Stimulated activated CD8-positive, alpha-beta memory T cell treated with anti-CD3 and anti-CD28 coated beads, Interleukin-4, amount 100 ng/mL, for 4 hours (primary cell): ENCODE data around the gene ACSF2.
A peak's percentile ranks its signal among the peaks of the same experiment; 100 is the strongest.

ENCODE experiments used
- DNase-seq, 2 donors: peaks; one replicate each; pipeline ENCODE4 v3.0.0-alpha.2; 2020; ENCODE audit warnings: low read depth in 2 of 2, low spot score in 1 of 2

The ACSF2 gene

GRCh38 chr17:50495217-50495823 lies 69.3 kb downstream of the ACSF2 start:
- no peak for DNase-seq

- DNase-seq: no peak
These were observed 69.9 kb downstream of the ACSF2 start for GRCh38 chr17:50495918-50496317.

- DNase-seq: no peak
These were observed 72.2 kb downstream of the ACSF2 start for GRCh38 chr17:50498021-50498874.

DNA sequence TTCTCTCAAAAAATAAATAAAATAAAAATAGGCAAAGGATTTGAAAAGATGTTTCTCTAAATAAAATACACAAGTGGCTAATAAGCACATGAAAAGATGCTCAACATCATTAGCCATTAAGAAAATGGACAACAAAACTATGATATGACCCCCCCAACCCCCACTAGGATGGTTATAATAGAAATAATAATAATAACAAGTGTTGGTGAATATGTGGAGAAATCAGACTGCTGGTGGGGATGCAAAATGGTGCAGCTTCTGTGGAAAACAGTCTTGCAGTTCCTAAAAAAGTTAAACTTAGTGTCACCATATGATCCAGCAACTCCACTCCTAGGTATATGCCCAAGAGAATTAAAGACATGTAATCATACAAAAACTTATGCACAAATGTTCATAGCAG lies 73.3 kb downstream of the ACSF2 start:
- no peak for DNase-seq

GRCh38 chr17:50499721-50500120 lies 73.7 kb downstream of the ACSF2 start:
- no peak for DNase-seq

DNA sequence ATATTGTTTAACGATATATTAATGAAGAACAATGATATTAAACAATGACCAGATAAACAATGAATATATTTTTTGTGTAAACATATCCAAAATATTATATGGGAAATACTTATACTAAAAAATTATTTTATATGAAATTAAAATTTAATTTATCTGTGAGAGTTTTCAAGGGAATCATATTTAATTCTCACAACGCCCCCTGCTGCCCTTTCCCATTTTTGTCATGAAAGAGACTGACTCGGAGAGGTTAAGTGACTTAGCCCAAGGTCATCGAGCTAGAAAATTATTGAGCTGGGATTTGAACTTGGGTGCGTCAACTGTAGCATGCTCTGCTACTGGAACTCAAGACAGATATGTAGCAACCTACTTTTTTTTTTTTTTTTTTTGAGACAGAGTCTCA lies 75.0 kb downstream of the ACSF2 start:
- DNase-seq: no peak

DNA sequence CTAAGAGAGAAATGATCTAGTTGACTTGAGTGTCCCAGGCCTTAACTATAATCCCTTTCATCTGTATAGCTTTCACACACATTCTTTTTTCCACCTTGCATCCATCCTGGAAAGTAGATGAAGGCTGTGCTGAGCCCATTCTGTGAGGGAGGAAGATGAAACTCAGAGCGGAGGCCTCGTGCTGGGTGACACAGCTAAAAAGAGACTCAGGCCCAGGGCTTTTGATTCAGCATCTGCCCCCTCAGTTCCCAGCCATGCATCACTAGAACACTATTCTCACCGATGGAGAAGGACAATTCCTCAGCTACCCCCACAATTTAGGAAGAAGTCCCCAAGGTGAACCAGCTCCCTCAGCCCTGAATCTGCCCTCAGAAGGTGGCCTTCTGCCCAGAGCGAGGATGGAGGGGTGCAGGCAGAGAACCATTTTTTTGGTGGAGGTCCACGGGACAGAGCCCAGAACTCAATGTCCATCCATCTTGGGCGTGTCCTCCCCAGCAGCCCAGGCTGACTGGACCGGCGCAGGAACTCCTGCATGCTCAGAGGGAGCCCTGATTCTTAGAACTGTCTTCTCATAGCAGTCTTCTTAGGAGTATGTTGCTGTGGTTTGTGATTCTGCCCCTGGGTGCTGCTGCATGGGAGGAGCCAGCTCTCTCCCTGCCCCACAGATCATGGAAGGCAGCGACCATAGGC lies 76.4 kb downstream of the ACSF2 start:
- no peak for DNase-seq

GRCh38 chr17:50505591-50506130 lies 79.6 kb downstream of the ACSF2 start:
- no peak for DNase-seq

DNA sequence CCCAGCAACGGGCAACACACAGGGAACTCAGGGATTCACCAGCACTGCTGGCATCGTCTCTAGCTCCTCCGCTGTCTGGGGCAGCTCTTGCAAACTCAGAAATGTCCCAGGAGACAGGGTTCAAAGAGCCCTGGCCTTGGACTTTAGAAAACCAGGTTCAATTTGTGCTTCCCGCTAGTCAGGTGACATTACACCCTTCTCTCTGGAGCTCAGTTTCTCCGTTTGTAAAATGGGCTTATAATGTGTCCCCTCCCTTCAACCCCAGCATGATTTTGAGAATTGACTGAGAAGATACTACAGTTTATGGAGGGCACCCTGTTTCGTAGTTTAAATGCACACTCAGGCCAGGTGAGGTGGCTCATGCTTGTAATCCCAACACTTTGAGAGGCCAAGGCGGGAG lies 80.3 kb downstream of the ACSF2 start:
- DNase-seq: no peak

GRCh38 chr17:50507871-50508572 lies 82.0 kb downstream of the ACSF2 start, which contains the start of gene MYCBPAP:
TSS of gene MYCBPAP (plus strand) at chr17:50508439. CDS start at chr17:50508675, 236 bp downstream.
- DNase-seq: peak; percentile 40 to 44

DNA sequence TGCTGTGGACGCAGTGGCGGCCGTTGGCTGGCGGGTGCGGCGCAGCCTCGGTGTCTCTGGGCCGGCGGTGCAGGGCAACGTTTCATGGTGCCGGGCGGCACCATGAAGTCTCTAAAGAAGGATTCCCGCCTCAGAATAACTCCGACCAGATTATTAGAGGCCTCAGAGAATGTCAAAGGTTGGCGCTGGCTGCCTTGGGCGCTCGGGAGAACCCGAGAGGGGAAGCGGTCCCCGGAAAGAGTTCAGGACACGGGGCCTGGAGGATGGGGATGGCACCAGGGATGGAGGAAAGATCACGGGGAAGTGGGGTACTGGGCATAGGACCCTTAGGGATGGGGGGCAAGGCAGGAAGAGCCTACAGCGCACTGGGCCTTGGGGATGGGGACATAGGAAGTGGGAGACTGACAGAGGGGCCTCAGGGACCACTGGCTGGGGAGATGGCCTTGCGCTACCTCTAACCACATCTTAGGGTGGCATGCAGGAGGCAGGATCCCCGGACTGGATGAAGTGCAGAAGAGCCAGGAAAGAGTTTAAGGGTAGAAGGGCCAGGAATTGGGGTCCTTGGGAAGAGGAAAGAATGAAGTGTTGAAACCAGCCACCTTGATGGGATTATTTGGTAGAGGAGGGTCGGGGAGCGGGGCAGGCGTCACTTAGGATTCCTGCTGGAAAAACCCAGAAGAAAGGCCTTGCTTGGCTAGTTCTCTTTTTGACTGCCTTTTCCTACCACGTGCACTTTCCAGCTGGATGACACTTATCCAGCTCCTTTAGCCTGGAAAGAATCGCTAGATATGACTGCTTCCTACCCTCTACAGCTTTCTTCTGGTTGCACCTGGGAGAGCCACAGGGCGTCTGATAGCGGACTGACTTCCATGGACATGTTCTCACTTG lies 82.8 kb downstream of the ACSF2 start:
- no peak for DNase-seq

DNA sequence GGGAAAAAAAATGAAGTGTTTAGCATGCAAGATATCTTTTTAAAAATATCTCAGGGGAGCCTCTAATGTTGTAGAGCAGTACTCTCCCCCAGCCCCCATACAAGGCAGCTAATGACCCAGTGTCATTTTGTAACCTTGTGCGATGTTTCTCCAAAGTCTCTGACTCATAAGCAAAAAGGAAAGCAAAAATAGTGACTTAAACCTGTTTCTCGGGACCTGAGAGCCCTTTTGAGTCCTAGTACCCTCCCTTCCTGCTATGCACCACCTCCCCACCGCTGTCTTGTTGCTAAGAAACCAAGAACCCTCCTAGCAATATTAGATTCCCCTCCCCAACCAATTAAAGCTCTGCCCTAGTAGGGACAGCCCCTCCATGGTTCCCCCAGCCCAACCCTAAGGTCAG lies 85.0 kb downstream of the ACSF2 start:
- DNase-seq: no peak

- DNase-seq: no peak
These were observed 87.5 kb downstream of the ACSF2 start for GRCh38 chr17:50513495-50513894.

DNA sequence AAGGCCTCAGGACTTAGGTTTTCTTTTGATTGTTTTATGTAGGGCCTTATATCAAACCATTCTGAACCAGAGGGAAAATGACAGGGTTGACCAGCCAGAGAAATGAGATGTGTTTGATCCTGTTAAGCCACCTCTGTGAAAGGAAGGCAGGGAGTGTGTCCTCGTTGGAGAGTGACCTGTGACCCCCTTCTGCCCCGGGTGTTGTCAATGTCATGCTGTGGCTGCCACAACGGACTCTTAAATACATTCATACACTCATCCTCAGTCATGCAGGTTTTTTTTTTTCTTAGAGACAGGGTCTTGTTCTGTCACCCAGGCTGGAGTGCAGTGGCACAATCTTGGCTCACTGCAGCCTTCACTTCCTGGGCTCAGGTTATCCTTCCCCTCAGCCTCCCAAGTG lies 88.4 kb downstream of the ACSF2 start:
- DNase-seq: no peak

GRCh38 chr17:50514936-50515702 lies 89.1 kb downstream of the ACSF2 start:
- no peak for DNase-seq

- DNase-seq: no peak
These were observed 91.0 kb downstream of the ACSF2 start for GRCh38 chr17:50517011-50517410.

DNA sequence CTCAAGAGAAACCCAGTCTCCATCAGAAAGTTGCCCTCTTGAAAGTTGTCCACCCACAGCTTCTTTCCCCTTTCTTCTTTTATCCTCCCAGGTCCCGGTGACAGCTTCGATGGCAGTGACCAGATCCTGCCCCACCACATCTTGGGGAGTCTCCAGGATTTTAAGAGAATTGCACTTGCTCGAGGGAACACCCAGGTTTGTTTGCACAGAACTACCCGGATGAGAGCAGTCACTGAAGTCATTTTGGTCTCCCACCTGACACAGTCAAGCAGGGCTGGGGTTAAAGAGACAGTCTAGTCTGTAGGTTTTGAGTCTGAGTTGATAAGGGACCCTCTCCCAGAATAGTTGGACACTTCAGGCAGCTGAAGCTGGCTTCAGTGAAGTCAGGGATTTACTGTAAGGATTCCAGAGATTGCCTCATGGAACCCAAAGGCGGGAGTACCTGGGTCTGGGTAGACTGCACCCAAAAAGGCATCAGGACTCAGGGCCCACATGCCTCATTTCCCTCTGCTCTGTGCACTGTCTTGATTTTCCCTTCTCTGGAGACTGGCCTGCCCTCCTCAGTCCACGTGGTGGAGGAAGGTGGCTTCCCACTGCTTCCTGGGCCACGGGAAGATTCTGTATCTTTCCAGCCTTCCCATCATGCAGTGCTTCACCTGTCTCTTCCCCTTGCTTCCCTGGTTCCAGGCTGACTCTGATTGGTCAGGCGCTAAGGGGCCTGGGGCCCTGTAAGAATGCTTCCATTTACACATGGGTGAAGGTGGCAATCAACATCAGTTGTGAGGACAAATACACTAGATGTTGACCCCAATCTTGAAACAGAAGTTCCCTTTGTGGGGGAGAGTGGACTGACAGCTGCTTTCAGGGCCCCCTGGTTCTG lies 91.7 kb downstream of the ACSF2 start:
- no peak for DNase-seq

GRCh38 chr17:50518384-50519023 lies 92.5 kb downstream of the ACSF2 start:
- no peak for DNase-seq
